Measurements from ENCODE around the gene ARL8B.
"Not testable (repeated sequence)": the region's sequence is repeated elsewhere in the genome, so short reads cannot be mapped to it uniquely, and the experiment has no call there.

ARL8B gene

GRCh38 chr3:5112043-5112442, 10.0 kb upstream of the ARL8B start:
- no peak for DNase-seq

- not testable (repeated sequence) for DNase-seq
Measured at GRCh38 chr3:5113726-5114125, 8.4 kb upstream of the ARL8B start.

GRCh38 chr3:5115506-5116162, 6.5 kb upstream of the ARL8B start:
- DNase-seq, result no peak

GRCh38 chr3:5116538-5116937, 5.6 kb upstream of the ARL8B start:
- no peak for DNase-seq

- DNase-seq, result no peak
Measured at GRCh38 chr3:5120446-5120845, 1.6 kb upstream of the ARL8B start.

GRCh38 chr3:5122741-5123706, 932 bp downstream of the ARL8B start:
- DNase-seq, result peak; percentile 15

GRCh38 chr3:5123937-5124336, 1.8 kb downstream of the ARL8B start:
- DNase-seq, result no peak

- no peak for DNase-seq
Measured at GRCh38 chr3:5126586-5126985, 4.5 kb downstream of the ARL8B start.

GRCh38 chr3:5128849-5129248, 6.8 kb downstream of the ARL8B start:
- no peak for DNase-seq

GRCh38 chr3:5133239-5134018, 11.3 kb downstream of the ARL8B start:
- DNase-seq, result no peak

GRCh38 chr3:5134019-5134391, 11.9 kb downstream of the ARL8B start:
- DNase-seq, result no peak

- no peak for DNase-seq
Measured at GRCh38 chr3:5134499-5134898, 12.4 kb downstream of the ARL8B start.

- no peak for DNase-seq
Measured at GRCh38 chr3:5136211-5136918, 14.3 kb downstream of the ARL8B start.

- DNase-seq, result no peak
Measured at GRCh38 chr3:5136919-5137429, 14.9 kb downstream of the ARL8B start.

- DNase-seq, result no peak
Measured at GRCh38 chr3:5138214-5138981, 16.3 kb downstream of the ARL8B start.

- DNase-seq, result no peak
Measured at GRCh38 chr3:5140230-5140621, 18.1 kb downstream of the ARL8B start.

GRCh38 chr3:5140839-5141238, 18.7 kb downstream of the ARL8B start:
- no peak for DNase-seq

GRCh38 chr3:5141760-5142159, 19.7 kb downstream of the ARL8B start:
- DNase-seq, result no peak

- no peak for DNase-seq
Measured at GRCh38 chr3:5143464-5143863, 21.4 kb downstream of the ARL8B start.

GRCh38 chr3:5144316-5144994, 22.4 kb downstream of the ARL8B start:
- peak; percentile 56 for DNase-seq

- DNase-seq, result no peak
Measured at GRCh38 chr3:5145120-5145519, 23.0 kb downstream of the ARL8B start.

Data from DMS53 (cell line).